IPS DF 6.9 (cell line): ENCODE results near the gene PRDM10.
"Not testable (repeated sequence)": the region's sequence is repeated elsewhere in the genome, so short reads cannot be mapped to it uniquely, and the experiment has no call there.

ENCODE experiments used
- DNase-seq: peaks from one replicate; pipeline ENCODE4 v3.0.0-alpha.2; 2013; ENCODE audit warnings: low read depth, low spot score
- H3K27ac ChIP-seq: one replicate; pipeline ENCODE4 v1.5.1; 2013; ENCODE audit warnings: low read length, control low read depth
- H3K27me3 ChIP-seq: 2 replicates; pipeline ENCODE4 v1.6.1; 2013; ENCODE audit warnings: mild to moderate bottlenecking, low read length; ENCODE audit not compliant: control insufficient read depth, insufficient read depth
- H3K36me3 ChIP-seq: 2 replicates; pipeline ENCODE4 v1.6.1; 2013; ENCODE audit warnings: low read length; ENCODE audit not compliant: control insufficient read depth, insufficient read depth
- H3K4me1 ChIP-seq: 2 replicates; pipeline ENCODE4 v1.6.1; 2013; ENCODE audit warnings: low read length; ENCODE audit not compliant: control insufficient read depth, insufficient read depth
- H3K4me3 ChIP-seq: 2 replicates; pipeline ENCODE4 v1.5.1; 2013; ENCODE audit warnings: mild to moderate bottlenecking, low read length
- H3K9me3 ChIP-seq: 2 replicates; pipeline ENCODE4 v1.6.1; 2013; ENCODE audit warnings: low read length, inconsistent platforms; ENCODE audit not compliant: control insufficient read depth, insufficient read depth
- WGBS: extraction: QIAGEN DNeasy Blood & Tissue Kit; methylation state at CpG from one replicate; pipeline ENCODE4 v1.1.7; 2013; ENCODE audit warnings: mixed read lengths, missing lambda C conversion rate; ENCODE audit not compliant: insufficient read length, insufficient coverage; 5-methylcytosine and 5-hydroxymethylcytosine counted together

PRDM10 gene

DNA sequence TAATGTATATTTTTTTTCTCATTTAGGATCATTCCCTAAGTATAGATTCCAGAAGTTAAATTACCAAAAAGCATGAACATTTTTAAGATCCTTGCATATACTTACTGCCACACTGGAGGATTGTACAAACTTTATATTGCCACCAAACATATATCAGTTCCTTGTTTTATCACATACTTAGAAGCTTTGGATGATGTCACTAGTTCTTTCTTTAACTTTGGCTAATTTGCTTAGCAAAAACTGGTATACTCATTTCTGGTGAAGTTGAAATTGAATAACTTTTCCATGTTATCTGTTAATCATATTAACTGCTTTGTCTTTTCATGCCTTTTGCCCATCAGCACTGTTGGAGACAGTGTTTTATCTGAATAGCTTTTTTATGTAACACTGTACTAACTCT, 31.6 kb upstream of the PRDM10 start:
- no peak for DNase-seq
- H3K4me3 ChIP-seq = no peak overlapping the region
- peaks cover 1% of the 10 kb centered on the region; the same call in 1 of the 2 replicates for H3K4me1 ChIP-seq
- H3K27ac ChIP-seq = no peak overlapping the region
- H3K36me3 ChIP-seq = no peaks in the 10 kb centered on the region
- H3K9me3 ChIP-seq = no peaks in the 10 kb centered on the region
- H3K27me3 ChIP-seq = no peaks in the 10 kb centered on the region

DNA sequence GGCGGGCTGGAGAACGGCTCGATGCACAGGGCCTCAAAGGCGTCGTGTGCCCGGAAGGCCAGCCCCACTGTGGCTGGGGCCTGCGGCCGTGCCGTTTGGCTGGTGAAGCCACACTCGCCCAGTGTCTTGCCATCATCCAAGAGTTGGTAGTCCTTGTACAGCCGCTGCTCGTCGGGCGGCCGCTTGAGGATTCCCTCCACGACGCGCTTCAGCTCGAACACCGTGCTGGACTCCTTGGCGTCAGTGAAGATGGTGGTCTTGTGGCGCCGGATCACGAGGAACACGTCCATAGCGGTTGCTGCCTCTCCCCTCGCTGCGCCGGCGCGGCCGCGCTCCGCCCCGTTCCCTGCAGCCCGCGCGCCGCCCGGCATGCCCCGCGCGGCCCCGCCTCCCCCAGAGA, 30.3 kb upstream of the PRDM10 start:
- Histone ChIP-seq H3K4me3 (no peak overlapping the region), H3K27me3 (no peaks in the 10 kb centered on the region), H3K9me3 (no peaks in the 10 kb centered on the region), H3K27ac (no peak overlapping the region), H3K4me1 (no peaks in the 10 kb centered on the region; the same call in 1 of the 2 replicates), H3K36me3 (no peaks in the 10 kb centered on the region)
- no peak for DNase-seq
- WGBS = no CpG with 5 or more reads among the region's 44 CpGs

DNA sequence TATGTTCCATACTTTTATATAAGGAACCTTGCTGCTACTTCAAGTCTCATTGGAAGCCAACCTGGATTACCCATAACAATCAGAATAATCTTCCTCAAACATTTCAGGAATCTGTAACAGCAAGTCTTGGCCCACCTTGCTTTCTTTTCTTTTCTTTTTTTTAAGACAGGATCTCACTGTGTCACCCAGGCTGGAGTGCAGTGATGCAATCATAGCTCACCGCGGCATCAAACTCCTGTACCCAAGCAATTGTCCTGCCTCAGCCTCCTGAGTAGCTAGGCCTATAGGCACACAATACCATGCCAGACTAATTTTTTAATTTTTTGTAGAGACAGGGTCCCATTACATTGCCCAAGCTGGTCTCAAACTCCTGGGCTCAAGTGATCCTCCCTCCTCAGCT, 29.3 kb upstream of the PRDM10 start:
- H3K27me3 ChIP-seq = no peaks in the 10 kb centered on the region
- no peak overlapping the region for H3K27ac ChIP-seq
- no peaks in the 10 kb centered on the region for H3K9me3 ChIP-seq
- H3K36me3 ChIP-seq = no peaks in the 10 kb centered on the region
- H3K4me1 ChIP-seq = no peaks in the 10 kb centered on the region
- no CpG with 5 or more reads among the region's 2 CpGs for WGBS
- DNase-seq = no peak
- no peak overlapping the region for H3K4me3 ChIP-seq

DNA sequence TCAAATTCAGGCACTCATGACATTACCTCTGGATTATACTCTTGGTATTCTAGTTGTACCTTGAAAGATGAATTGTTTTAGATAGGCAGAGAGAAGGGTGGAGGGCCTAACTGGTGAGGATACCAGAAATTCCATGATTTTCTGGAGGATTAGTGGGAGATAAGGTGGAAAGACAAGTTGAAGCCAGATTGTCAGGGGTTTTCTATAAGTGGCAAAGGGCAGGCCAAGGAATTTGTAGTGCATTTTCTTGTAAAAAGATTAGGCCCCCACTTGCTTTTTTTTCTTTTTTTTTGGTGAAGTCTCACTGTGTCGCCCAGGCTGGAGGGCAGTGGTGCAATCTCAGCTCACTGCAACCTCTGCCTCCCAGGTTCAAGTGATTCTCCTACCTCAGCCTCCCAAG, 28.4 kb upstream of the PRDM10 start:
- Histone ChIP-seq H3K9me3 (no peaks in the 10 kb centered on the region), H3K36me3 (no peaks in the 10 kb centered on the region), H3K4me1 (no peaks in the 10 kb centered on the region), H3K27ac (no peak overlapping the region), H3K4me3 (no peak overlapping the region), H3K27me3 (no peaks in the 10 kb centered on the region)
- WGBS = no CpG with 5 or more reads among the region's 1 CpG
- DNase-seq = no peak

DNA sequence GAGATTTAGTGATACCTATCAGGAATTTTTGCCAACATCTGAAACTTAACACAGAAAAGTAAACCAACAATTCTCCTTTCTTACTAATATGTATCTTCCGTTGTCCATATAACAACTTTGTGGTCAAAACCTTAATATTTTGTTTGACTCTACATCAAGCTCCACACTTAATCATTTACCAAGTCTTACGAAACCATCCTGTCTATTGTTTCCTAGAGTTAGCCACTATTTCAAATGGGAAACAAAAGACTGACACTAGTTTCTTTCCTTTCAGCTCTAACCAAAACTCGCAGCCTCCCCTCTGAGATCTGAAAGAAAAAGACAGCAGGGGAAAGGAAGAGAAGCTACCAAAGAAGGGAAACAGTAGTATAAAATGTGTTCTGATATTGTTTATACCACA, 26.5 kb upstream of the PRDM10 start:
- H3K27me3 ChIP-seq = no peaks in the 10 kb centered on the region
- no peak for DNase-seq
- no CpG with 5 or more reads among the region's 3 CpGs for WGBS
- no peak overlapping the region for H3K27ac ChIP-seq
- H3K9me3 ChIP-seq = no peaks in the 10 kb centered on the region
- no peaks in the 10 kb centered on the region for H3K4me1 ChIP-seq
- H3K36me3 ChIP-seq = no peaks in the 10 kb centered on the region
- H3K4me3 ChIP-seq = no peak overlapping the region

DNA sequence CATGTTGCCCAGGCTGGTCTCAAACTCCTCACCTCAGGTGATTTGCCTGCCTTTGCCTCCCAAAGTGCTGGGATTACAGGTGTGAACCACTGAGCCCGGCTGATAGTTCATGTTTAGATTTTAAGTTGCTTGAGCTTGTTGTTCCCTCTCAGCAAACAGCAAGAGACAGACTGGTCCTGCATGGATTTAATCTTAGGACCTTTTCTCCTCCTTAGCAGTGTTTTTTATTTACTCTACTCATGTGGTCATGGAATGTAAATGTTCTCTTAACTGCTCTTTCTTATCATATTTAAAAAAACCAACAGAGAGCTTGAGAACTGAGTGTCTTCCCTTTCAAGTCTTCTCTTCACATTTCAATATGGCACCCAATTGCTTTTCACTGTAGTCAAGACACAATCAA, 22.7 kb upstream of the PRDM10 start:
- Histone ChIP-seq H3K4me1 (no peaks in the 10 kb centered on the region), H3K4me3 (no peak overlapping the region), H3K9me3 (no peaks in the 10 kb centered on the region), H3K27me3 (no peaks in the 10 kb centered on the region), H3K27ac (no peak overlapping the region), H3K36me3 (no peaks in the 10 kb centered on the region)
- no peak for DNase-seq
- no CpG with 5 or more reads among the region's 1 CpG for WGBS

DNA sequence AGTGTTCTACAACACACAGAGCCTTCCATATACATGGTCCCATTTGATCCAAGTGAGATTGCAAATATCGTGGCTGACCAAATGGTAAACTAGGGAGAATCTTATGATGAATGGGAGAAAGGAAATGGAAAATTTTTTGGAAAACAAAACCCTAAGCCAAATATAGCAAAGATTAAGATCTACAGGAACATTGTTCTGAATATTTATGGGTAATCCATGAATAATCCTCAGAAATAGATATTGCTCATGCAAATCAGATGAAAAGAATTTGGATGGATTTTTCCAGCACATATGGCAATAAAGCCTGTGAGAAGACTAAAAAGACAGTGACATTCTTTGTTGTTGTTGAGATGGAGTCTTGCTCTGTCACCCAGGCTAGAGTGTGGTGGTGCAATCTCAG, 21.7 kb upstream of the PRDM10 start:
- no peaks in the 10 kb centered on the region for H3K9me3 ChIP-seq
- no peaks in the 10 kb centered on the region for H3K4me1 ChIP-seq
- no peak for DNase-seq
- no peaks in the 10 kb centered on the region for H3K36me3 ChIP-seq
- no CpG with 5 or more reads among the region's 1 CpG for WGBS
- H3K4me3 ChIP-seq = no peak overlapping the region
- no peak overlapping the region for H3K27ac ChIP-seq
- H3K27me3 ChIP-seq = no peaks in the 10 kb centered on the region

DNA sequence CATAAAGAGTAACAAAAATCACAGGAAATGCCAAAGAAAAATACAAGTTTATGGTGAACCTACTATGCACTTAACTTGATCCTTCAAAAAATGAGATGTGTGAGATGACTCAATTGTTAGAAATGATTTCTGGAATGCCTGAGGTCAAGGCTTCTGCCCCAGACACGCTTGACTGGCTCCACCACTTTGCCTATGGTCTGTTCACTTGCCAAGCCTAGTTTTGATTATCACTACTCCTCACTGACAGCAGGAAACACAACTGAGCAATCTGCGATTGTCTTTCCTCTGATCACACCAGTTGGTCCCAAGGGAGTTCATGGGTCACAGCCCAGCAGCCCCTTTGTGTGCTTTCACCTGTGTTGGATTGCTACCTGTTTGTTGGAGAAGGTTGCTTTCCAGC, 20.6 kb upstream of the PRDM10 start:
- DNase-seq = no peak
- no peaks in the 10 kb centered on the region for H3K4me1 ChIP-seq
- no peak overlapping the region for H3K27ac ChIP-seq
- no peaks in the 10 kb centered on the region for H3K27me3 ChIP-seq
- no peak overlapping the region for H3K4me3 ChIP-seq
- no CpG with 5 or more reads among the region's 2 CpGs for WGBS
- no peaks in the 10 kb centered on the region for H3K36me3 ChIP-seq
- no peaks in the 10 kb centered on the region for H3K9me3 ChIP-seq

DNA sequence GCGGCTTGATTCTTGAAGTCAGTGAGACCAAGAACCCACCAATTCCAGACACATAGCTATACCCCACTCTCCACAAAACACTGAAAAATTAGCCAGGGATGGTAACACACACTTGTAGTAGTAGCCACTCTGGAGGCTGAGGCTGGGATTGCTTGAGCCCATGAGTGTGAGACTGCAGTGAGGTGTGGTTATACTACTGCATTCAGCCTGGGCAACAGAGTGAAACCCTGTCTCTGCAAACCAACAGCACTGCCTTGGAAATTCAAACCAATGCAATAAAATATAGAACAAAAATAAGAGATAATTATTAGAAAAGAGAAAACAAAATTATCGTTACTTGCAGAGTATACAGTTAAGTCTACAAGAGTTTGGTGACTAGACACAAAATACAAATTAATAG, 20.2 kb upstream of the PRDM10 start:
- Histone ChIP-seq H3K36me3 (no peaks in the 10 kb centered on the region), H3K4me1 (no peaks in the 10 kb centered on the region), H3K27ac (no peak overlapping the region), H3K27me3 (no peaks in the 10 kb centered on the region), H3K9me3 (no peaks in the 10 kb centered on the region), H3K4me3 (no peak overlapping the region)
- WGBS = no CpG with 5 or more reads among the region's 2 CpGs
- DNase-seq = no peak

DNA sequence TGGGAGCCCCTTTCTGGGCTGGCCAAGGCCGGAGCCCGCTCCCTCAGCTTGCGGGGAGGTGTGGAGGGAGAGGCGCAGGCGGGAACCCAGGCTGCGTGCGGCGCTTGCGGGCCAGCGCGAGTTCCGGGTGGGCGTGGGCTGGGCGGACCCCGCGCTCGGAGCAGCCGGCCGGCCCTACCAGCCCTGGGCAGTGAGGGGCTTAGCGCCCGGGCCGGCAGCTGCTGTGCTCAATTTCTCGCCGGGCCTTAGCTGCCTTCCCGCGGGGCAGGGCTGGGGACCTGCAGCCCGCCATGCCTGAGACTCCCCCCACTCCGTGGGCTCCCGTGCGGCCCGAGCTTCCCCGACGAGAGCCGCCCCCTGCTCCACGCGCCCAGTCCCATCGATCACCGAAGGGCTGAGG, 19.0 kb upstream of the PRDM10 start:
- not testable (repeated sequence) for H3K4me1 ChIP-seq, H3K27ac ChIP-seq, DNase-seq, H3K4me3 ChIP-seq, H3K27me3 ChIP-seq, H3K36me3 ChIP-seq, H3K9me3 ChIP-seq
- WGBS = no CpG with 5 or more reads among the region's 38 CpGs

DNA sequence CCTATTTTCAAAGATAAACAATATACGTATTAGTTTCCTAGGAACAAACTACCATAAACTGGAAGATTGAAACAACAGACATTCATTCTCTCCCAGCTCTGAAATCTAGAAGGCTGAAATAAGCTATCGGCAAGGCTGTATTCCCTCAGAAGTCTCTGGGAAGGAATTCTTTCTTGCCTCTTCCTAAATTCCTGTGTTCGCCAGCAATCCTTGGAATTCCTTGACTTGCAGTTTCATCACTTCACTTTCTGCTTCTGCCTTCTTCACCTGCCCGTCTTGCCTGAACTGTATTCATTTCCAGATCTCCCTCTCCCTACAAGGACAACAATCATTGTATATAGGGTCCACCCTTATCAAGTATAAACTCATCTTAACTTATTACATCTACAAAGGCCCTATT, 17.7 kb upstream of the PRDM10 start:
- no peaks in the 10 kb centered on the region for H3K9me3 ChIP-seq
- no peaks in the 10 kb centered on the region for H3K27me3 ChIP-seq
- no peak for DNase-seq
- no peak overlapping the region for H3K27ac ChIP-seq
- H3K4me3 ChIP-seq = no peak overlapping the region
- H3K36me3 ChIP-seq = no peaks in the 10 kb centered on the region
- WGBS = no CpG with 5 or more reads among the region's 4 CpGs
- no peaks in the 10 kb centered on the region for H3K4me1 ChIP-seq
